Activated B cell treated with CpG ODN at 0.5 μM for 24 hours (primary cell): ENCODE results near the gene DNAH2. TPM values are rescaled to one million over a fixed set of nuclear protein-coding genes. Genes with fewer than 3 reads are reported as not detected.

ENCODE experiments used
- ATAC-seq: fragments of 200-7000 bp; cut with Tn5 transposase; one replicate; pipeline ENCODE4 v1.10.0; 2021; ENCODE audit warnings: low read depth, mild to moderate bottlenecking, moderate library complexity
- CTCF ChIA-PET: fragments of 350-600 bp; sonication (Branson Sonifier 250); formaldehyde crosslinking; loops from one replicate; lab custom pipeline; 2021; ENCODE audit warnings: antibody characterized with exemption; lab: Charles Lee
- POLR2A ChIA-PET: fragments of 350-600 bp; sonication (Branson Sonifier 250); formaldehyde crosslinking; loops from one replicate; lab custom pipeline; 2021; ENCODE audit warnings: antibody characterized with exemption; lab: Charles Lee
- DNase-seq: peaks from one replicate; pipeline ENCODE4 v3.0.0; 2022
- H3K27ac Mint-ChIP-seq: one replicate; pipeline ENCODE4 v1.8.0; 2020; ENCODE audit warnings: mixed read lengths
- H3K27me3 Mint-ChIP-seq: one replicate; pipeline ENCODE4 v1.8.0; 2021; ENCODE audit warnings: mixed read lengths
- H3K36me3 Mint-ChIP-seq: one replicate; pipeline ENCODE4 v1.8.0; 2021; ENCODE audit warnings: low read depth, mixed read lengths
- H3K4me1 Mint-ChIP-seq: one replicate; pipeline ENCODE4 v1.8.0; 2021; ENCODE audit warnings: mixed read lengths
- H3K4me3 Mint-ChIP-seq: one replicate; pipeline ENCODE4 v1.8.0; 2020; ENCODE audit warnings: mild to moderate bottlenecking, mixed read lengths
- H3K9me3 Mint-ChIP-seq: one replicate; pipeline ENCODE4 v1.8.0; 2020; ENCODE audit warnings: mixed read lengths
- CTCF ChIP-seq: fragments of 200-600 bp; IDR thresholded peaks from one replicate; pipeline ENCODE4 v1.8.0; 2022; ENCODE audit warnings: antibody characterized with exemption, mild to moderate bottlenecking
- intact Hi-C: fragments of 100-400 bp; cut with micrococcal nuclease; formaldehyde crosslinking; loops from one replicate; pipeline ENCODE4 v1.15.1; 2024
- total RNA-seq: library from RNA; stranded (reverse); gene quantifications from 2 replicates; pipeline ENCODE4 v1.2.3, GENCODE V29; 2022

The DNAH2 gene
- total RNA-seq, 1 donor from 2014 or later = not detected

GRCh38 chr17:7833011-7833794 lies 115.7 kb downstream of the DNAH2 start:
- POLR2A ChIA-PET = interaction anchor here (0.7 to 6.1 kb wide), 11 partner anchors 8 to 369 kb away, joined by 3 to 136 read pairs (median 7); partner anchors contain the start of genes CNTROB, CYB5D1, NAA38 and TMEM88
- peak overlapping the region; percentile 97 for H3K4me3 Mint-ChIP-seq
- intact Hi-C loops = no loop called here
- DNase-seq (no peak), ATAC-seq (no peak)
- CTCF ChIA-PET = interaction anchor here (0.6 to 3.2 kb wide), 7 partner anchors 8 to 209 kb away, joined by 3 to 10 read pairs (median 4); no protein-coding TSS in a partner anchor
- peaks cover 19% of the 10 kb centered on the region for H3K27me3 Mint-ChIP-seq
- TF ChIP-seq CTCF = no peak
- H3K27ac Mint-ChIP-seq = peak overlapping the region; percentile 77
- peaks cover 11% of the 10 kb centered on the region for H3K36me3 Mint-ChIP-seq
- no peaks in the 10 kb centered on the region for H3K9me3 Mint-ChIP-seq
- H3K4me1 Mint-ChIP-seq = peaks cover 33% of the 10 kb centered on the region

- Mint-ChIP-seq H3K27me3 (peaks cover 19% of the 10 kb centered on the region), H3K9me3 (no peaks in the 10 kb centered on the region), H3K4me3 (peak within 1 kb of the TSS; percentile 97), H3K27ac (peak within 1 kb of the TSS; percentile 94), H3K36me3 (peaks cover 11% of the 10 kb centered on the region), H3K4me1 (peaks cover 41% of the 10 kb centered on the region)
- intact Hi-C loops = loop anchor here (1.0 to 2.0 kb wide), 7 partner anchors 12 to 581 kb away; partner anchors contain the start of genes ELP5, NAA38 and TP53
- peak; percentile 65 for ATAC-seq
- CTCF ChIA-PET = interaction anchor here (0.6 to 3.2 kb wide), 13 partner anchors 9 to 208 kb away, joined by 3 to 35 read pairs (median 5); no protein-coding TSS in a partner anchor
- peak; percentile 88 for DNase-seq
- POLR2A ChIA-PET = interaction anchor here (0.6 to 6.1 kb wide), 13 partner anchors 9 to 525 kb away, joined by 3 to 136 read pairs (median 7); partner anchors contain the start of genes CNTROB, CYB5D1, NAA38 and TMEM88
- no peak for TF ChIP-seq CTCF
These were observed 116.4 kb downstream of the DNAH2 start, which contains the start of gene KDM6B for GRCh38 chr17:7833795-7834541. KDM6B (plus strand) TSS chr17:7834217; CDS start chr17:7845555, 11,338 bp downstream.

GRCh38 chr17:7834542-7834956 lies 117.0 kb downstream of the DNAH2 start:
- no peak for TF ChIP-seq CTCF
- Mint-ChIP-seq H3K36me3 (peaks cover 11% of the 10 kb centered on the region), H3K9me3 (no peaks in the 10 kb centered on the region), H3K4me1 (peaks cover 46% of the 10 kb centered on the region), H3K27ac (peak overlapping the region; percentile 94), H3K4me3 (peak overlapping the region; percentile 97), H3K27me3 (peaks cover 15% of the 10 kb centered on the region)
- ChIA-PET CTCF (interaction anchor here (1.0 to 3.2 kb wide), 14 partner anchors 9 to 155 kb away, joined by 3 to 35 read pairs (median 6); partner anchors contain the start of genes CYB5D1 and NAA38), POLR2A (interaction anchor here (0.6 to 6.1 kb wide), 12 partner anchors 9 to 525 kb away, joined by 4 to 136 read pairs (median 8); partner anchors contain the start of genes CNTROB, CYB5D1, NAA38 and RNF227)
- ATAC-seq (peak; percentile 4), DNase-seq (no peak)
- intact Hi-C loops = loop anchor here (1.0 to 2.0 kb wide), 7 partner anchors 12 to 582 kb away; partner anchors contain the start of genes ELP5, NAA38 and TP53

GRCh38 chr17:7834957-7835813 lies 117.6 kb downstream of the DNAH2 start:
- intact Hi-C loops = loop anchor here (1.0 to 2.0 kb wide), 8 partner anchors 9 to 582 kb away; partner anchors contain the start of genes ELP5, NAA38 and TP53
- H3K9me3 Mint-ChIP-seq = no peaks in the 10 kb centered on the region
- peaks cover 11% of the 10 kb centered on the region for H3K36me3 Mint-ChIP-seq
- peaks cover 14% of the 10 kb centered on the region for H3K27me3 Mint-ChIP-seq
- DNase-seq (peak; percentile 79), ATAC-seq (peak; percentile 47)
- ChIA-PET POLR2A (interaction anchor here (0.6 to 6.1 kb wide), 16 partner anchors 9 to 526 kb away, joined by 3 to 136 read pairs (median 6); partner anchors contain the start of genes CNTROB, CTC1, CYB5D1 and NAA38), CTCF (interaction anchor here (0.6 to 3.2 kb wide), 16 partner anchors 8 to 155 kb away, joined by 3 to 35 read pairs (median 5); partner anchors contain the start of genes CYB5D1 and NAA38)
- peak overlapping the region; percentile 97 for H3K4me3 Mint-ChIP-seq
- H3K4me1 Mint-ChIP-seq = peaks cover 53% of the 10 kb centered on the region
- no peak for TF ChIP-seq CTCF
- H3K27ac Mint-ChIP-seq = peak overlapping the region; percentile 94
